GM23338 (cell line): Measurements from ENCODE around the gene FBXW4. TPM values are rescaled to one million over a fixed set of nuclear protein-coding genes. Genes with fewer than 3 reads are reported as not detected.

Experiments used
- ATAC-seq: fragments of 200-7000 bp; cut with Tn5 transposase; 3 replicates; pipeline ENCODE4 v1.9.1; 2020
- DNase-seq: peaks from one replicate; pipeline ENCODE4 v3.0.0-alpha.2; 2015; ENCODE audit warnings: low spot score
- H2AFZ ChIP-seq: fragments of 200-600 bp; sonication (generic); 2 replicates; pipeline ENCODE4 v1.8.0; 2016; ENCODE audit warnings: antibody characterized with exemption, mild to moderate bottlenecking, moderate library complexity
- H3F3A ChIP-seq: fragments of 200-600 bp; sonication (generic); replicated peaks from 2 replicates; pipeline ENCODE4 v1.8.0; 2017; ENCODE audit warnings: antibody characterized with exemption, mixed run types, low read depth
- H3K27ac ChIP-seq: fragments of 200-600 bp; sonication (generic); 2 replicates; pipeline ENCODE4 v1.6.1; 2016; ENCODE audit warnings: low read depth
- H3K27me3 ChIP-seq: fragments of 200-600 bp; sonication (generic); 2 replicates; pipeline ENCODE4 v1.8.0; 2016; ENCODE audit warnings: mild to moderate bottlenecking, mixed run types, moderate library complexity; ENCODE audit not compliant: insufficient read depth
- H3K36me3 ChIP-seq: fragments of 200-600 bp; sonication (generic); 2 replicates; pipeline ENCODE4 v1.8.0; 2016; ENCODE audit warnings: mild to moderate bottlenecking; ENCODE audit not compliant: insufficient read depth
- H3K4me1 ChIP-seq: fragments of 200-600 bp; sonication (generic); 2 replicates; pipeline ENCODE4 v1.8.0; 2016; ENCODE audit warnings: mild to moderate bottlenecking, moderate library complexity; ENCODE audit not compliant: insufficient read depth
- H3K4me2 ChIP-seq: fragments of 200-600 bp; sonication (generic); 2 replicates; pipeline ENCODE4 v1.7.1; 2017; ENCODE audit warnings: mixed run types
- H3K4me3 ChIP-seq: fragments of 200-600 bp; sonication (generic); 2 replicates; pipeline ENCODE4 v1.6.1; 2016; ENCODE audit warnings: mixed run types
- H3K79me2 ChIP-seq: fragments of 200-600 bp; sonication (generic); replicated peaks from 2 replicates; pipeline ENCODE4 v1.8.0; 2017; ENCODE audit warnings: mild to moderate bottlenecking; ENCODE audit not compliant: insufficient read depth
- H3K9me2 ChIP-seq: fragments of 200-600 bp; sonication (generic); 2 replicates; pipeline ENCODE4 v1.8.0; 2017; ENCODE audit not compliant: insufficient read depth
- H4K20me1 ChIP-seq: fragments of 200-600 bp; sonication (generic); replicated peaks from 2 replicates; pipeline ENCODE4 v1.8.0; 2017; ENCODE audit warnings: mild to moderate bottlenecking; ENCODE audit not compliant: insufficient read depth
- H3K27ac Mint-ChIP-seq: 2 replicates; pipeline ENCODE4 v1.8.0; 2020; ENCODE audit warnings: inconsistent platforms, mild to moderate bottlenecking, moderate library complexity, mixed read lengths
- H3K27me3 Mint-ChIP-seq: 3 replicates; pipeline ENCODE4 v1.8.0; 2022; ENCODE audit warnings: low read depth, mild to moderate bottlenecking, moderate library complexity, mixed read lengths, inconsistent platforms; ENCODE audit not compliant: insufficient read depth, poor library complexity
- H3K36me3 Mint-ChIP-seq: 3 replicates; pipeline ENCODE4 v1.8.0; 2021; ENCODE audit warnings: low read depth, mild to moderate bottlenecking, inconsistent platforms, moderate library complexity, mixed read lengths
- H3K4me1 Mint-ChIP-seq: 3 replicates; pipeline ENCODE4 v1.8.0; 2020; ENCODE audit warnings: mild to moderate bottlenecking, inconsistent platforms, mixed read lengths
- H3K4me3 Mint-ChIP-seq: 3 replicates; pipeline ENCODE4 v1.8.0; 2021; ENCODE audit warnings: moderate library complexity, mild to moderate bottlenecking, inconsistent platforms, mixed read lengths
- H3K9me3 Mint-ChIP-seq: 3 replicates; pipeline ENCODE4 v1.8.0; 2020; ENCODE audit warnings: moderate library complexity, mild to moderate bottlenecking, inconsistent platforms, mixed read lengths
- EZH2phosphoT487 ChIP-seq: fragments of 200-600 bp; sonication (generic); IDR thresholded peaks from one replicate; pipeline ENCODE4 v1.8.1; 2018; ENCODE audit warnings: antibody characterized with exemption; ENCODE audit not compliant: unreplicated experiment
- NANOG ChIP-seq: IDR thresholded peaks from 2 replicates; pipeline ENCODE4 v1.6.1; 2016; ENCODE audit warnings: antibody characterized with exemption, borderline replicate concordance
- POLR2AphosphoS5 ChIP-seq: IDR thresholded peaks from 2 replicates; pipeline ENCODE4 v1.6.1; 2016; ENCODE audit warnings: antibody characterized with exemption, low read depth
- STAT1 ChIP-seq: IDR thresholded peaks from one replicate; pipeline ENCODE4 v1.6.1; 2016; ENCODE audit warnings: antibody characterized with exemption; ENCODE audit not compliant: unreplicated experiment
- ZNF114 ChIP-seq: fragments of 250-450 bp; sonication (Bioruptor Pico); IDR thresholded peaks from 2 replicates; pipeline ENCODE4 v1.5.0; 2020; ENCODE audit warnings: mild to moderate bottlenecking, moderate library complexity
- ZNF331 ChIP-seq: fragments of 250-450 bp; sonication (Bioruptor Pico); IDR thresholded peaks from 2 replicates; pipeline ENCODE4 v1.5.0; 2020; ENCODE audit warnings: low read depth, mild to moderate bottlenecking, moderate library complexity
- polyA plus RNA-seq: library from polyadenylated mRNA; unstranded; fragments of >200 nt; fragmentation: Nextera tagmentation; extraction: Ambion mirVana; gene quantifications from 2 replicates; pipeline ENCODE4 v1.2.1, GENCODE V29; 2016
- total RNA-seq: library from RNA; depleted of rRNA; stranded (reverse); fragments of >200 nt; shearing (Covaris generic); gene quantifications from 2 replicates; pipeline ENCODE4 v1.2.3, GENCODE V29; 2014
- TF ChIP-seq, protein P1 (sequence below), 2 experiments: fragments of 200-600 bp in 1 of 2; sonication (generic) in 1 of 2; conservative IDR thresholded peaks; 2 replicates each; pipeline versions ENCODE4 v1.5.1 to v1.6.1; 2016 to 2017; ENCODE audit warnings: antibody characterized with exemption in 2 of 2, low read depth in 2 of 2, mild to moderate bottlenecking in 2 of 2, moderate library complexity in 1 of 2
- TF ChIP-seq, protein P2 (sequence below): IDR thresholded peaks from one replicate; pipeline ENCODE4 v1.6.1; 2018; ENCODE audit warnings: antibody characterized with exemption; ENCODE audit not compliant: unreplicated experiment
- TF ChIP-seq, protein P3 (sequence below): fragments of 250-450 bp; sonication (Bioruptor Pico); IDR thresholded peaks from 2 replicates; pipeline ENCODE4 v1.5.0; 2020; ENCODE audit warnings: mild to moderate bottlenecking, moderate library complexity
- TF ChIP-seq, protein P4 (sequence below): IDR thresholded peaks from 2 replicates; pipeline ENCODE4 v1.6.1; 2016; ENCODE audit warnings: antibody characterized with exemption

Gene FBXW4
- total and polyA plus RNA-seq, 2 experiments from 2014 or later, result 8.0 to 18.6 TPM

DNA sequence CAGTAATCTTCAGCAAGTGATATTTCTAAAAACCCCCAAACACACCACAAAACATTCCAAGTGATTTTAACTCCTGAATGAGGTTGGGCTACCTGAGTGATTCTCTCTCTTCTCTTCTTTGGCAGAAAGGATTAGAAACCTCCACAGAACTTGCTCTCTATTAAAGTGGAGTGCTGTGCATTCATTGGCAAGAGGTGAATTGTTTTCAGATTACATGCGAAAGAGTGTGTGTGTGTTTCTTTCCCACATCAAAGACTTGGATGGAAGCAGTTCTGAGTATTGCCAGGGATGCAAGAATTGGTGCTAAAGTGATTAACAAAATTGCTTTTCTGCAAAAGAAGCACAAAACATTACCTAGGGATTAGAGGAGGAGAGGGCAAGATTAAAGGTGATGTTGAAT is 13.1 kb upstream of the FBXW4 start (continued):
- TF ChIP-seq, protein P1, sequence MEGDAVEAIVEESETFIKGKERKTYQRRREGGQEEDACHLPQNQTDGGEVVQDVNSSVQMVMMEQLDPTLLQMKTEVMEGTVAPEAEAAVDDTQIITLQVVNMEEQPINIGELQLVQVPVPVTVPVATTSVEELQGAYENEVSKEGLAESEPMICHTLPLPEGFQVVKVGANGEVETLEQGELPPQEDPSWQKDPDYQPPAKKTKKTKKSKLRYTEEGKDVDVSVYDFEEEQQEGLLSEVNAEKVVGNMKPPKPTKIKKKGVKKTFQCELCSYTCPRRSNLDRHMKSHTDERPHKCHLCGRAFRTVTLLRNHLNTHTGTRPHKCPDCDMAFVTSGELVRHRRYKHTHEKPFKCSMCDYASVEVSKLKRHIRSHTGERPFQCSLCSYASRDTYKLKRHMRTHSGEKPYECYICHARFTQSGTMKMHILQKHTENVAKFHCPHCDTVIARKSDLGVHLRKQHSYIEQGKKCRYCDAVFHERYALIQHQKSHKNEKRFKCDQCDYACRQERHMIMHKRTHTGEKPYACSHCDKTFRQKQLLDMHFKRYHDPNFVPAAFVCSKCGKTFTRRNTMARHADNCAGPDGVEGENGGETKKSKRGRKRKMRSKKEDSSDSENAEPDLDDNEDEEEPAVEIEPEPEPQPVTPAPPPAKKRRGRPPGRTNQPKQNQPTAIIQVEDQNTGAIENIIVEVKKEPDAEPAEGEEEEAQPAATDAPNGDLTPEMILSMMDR (conservative IDR thresholded peaks at IDR 0.05; ENCODE audit: low read depth in 2 of 2), result no peak

DNA sequence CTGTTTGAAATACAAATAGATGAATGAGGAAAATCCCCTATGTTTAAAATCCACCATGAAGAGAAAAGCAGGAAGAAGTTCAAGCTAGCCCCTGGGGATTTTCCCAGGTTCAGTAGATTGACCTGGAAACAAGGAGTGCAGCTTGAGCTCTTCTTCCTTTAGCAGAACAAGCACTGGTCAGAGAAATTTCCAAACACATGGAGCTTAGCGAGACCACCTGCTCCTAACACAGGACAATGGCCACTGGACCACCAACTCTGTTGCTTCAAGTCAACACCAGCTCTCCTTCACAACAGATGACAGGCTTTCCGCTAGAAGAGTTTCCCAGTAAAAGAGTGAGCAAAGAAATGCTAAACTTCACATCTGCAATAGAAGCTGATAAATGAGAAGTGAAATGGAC is 9.4 kb upstream of the FBXW4 start:
- ATAC-seq (no peak), DNase-seq (no peak)
- no peaks in the 10 kb centered on the region for H3K27me3 Mint-ChIP-seq
- Histone ChIP-seq H3K4me1 (no peaks in the 10 kb centered on the region), H2AFZ (no peak overlapping the region), H3K4me3 (no peak overlapping the region), H3K9me2 (no peaks in the 10 kb centered on the region), H3F3A (no peaks in the 10 kb centered on the region; the same call in 1 of the 2 replicates), H3K79me2 (no peaks in the 10 kb centered on the region), H3K4me2 (no peak overlapping the region), H4K20me1 (no peaks in the 10 kb centered on the region), H3K27me3 (no peaks in the 10 kb centered on the region), H3K36me3 (no peaks in the 10 kb centered on the region), H3K27ac (no peak overlapping the region)
- H3K4me3 Mint-ChIP-seq, result no peak overlapping the region
- no peaks in the 10 kb centered on the region for H3K36me3 Mint-ChIP-seq
- no peak overlapping the region for H3K27ac Mint-ChIP-seq
- TF ChIP-seq, protein P2, sequence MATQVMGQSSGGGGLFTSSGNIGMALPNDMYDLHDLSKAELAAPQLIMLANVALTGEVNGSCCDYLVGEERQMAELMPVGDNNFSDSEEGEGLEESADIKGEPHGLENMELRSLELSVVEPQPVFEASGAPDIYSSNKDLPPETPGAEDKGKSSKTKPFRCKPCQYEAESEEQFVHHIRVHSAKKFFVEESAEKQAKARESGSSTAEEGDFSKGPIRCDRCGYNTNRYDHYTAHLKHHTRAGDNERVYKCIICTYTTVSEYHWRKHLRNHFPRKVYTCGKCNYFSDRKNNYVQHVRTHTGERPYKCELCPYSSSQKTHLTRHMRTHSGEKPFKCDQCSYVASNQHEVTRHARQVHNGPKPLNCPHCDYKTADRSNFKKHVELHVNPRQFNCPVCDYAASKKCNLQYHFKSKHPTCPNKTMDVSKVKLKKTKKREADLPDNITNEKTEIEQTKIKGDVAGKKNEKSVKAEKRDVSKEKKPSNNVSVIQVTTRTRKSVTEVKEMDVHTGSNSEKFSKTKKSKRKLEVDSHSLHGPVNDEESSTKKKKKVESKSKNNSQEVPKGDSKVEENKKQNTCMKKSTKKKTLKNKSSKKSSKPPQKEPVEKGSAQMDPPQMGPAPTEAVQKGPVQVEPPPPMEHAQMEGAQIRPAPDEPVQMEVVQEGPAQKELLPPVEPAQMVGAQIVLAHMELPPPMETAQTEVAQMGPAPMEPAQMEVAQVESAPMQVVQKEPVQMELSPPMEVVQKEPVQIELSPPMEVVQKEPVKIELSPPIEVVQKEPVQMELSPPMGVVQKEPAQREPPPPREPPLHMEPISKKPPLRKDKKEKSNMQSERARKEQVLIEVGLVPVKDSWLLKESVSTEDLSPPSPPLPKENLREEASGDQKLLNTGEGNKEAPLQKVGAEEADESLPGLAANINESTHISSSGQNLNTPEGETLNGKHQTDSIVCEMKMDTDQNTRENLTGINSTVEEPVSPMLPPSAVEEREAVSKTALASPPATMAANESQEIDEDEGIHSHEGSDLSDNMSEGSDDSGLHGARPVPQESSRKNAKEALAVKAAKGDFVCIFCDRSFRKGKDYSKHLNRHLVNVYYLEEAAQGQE, result no peak
- TF ChIP-seq ZNF331 (CRISPR knock-in tag) (no peak), STAT1 (no peak), POLR2AphosphoS5 (no peak), EZH2phosphoT487 (no peak), ZNF114 (CRISPR knock-in tag) (no peak), NANOG (no peak)
- TF ChIP-seq, protein P3, sequence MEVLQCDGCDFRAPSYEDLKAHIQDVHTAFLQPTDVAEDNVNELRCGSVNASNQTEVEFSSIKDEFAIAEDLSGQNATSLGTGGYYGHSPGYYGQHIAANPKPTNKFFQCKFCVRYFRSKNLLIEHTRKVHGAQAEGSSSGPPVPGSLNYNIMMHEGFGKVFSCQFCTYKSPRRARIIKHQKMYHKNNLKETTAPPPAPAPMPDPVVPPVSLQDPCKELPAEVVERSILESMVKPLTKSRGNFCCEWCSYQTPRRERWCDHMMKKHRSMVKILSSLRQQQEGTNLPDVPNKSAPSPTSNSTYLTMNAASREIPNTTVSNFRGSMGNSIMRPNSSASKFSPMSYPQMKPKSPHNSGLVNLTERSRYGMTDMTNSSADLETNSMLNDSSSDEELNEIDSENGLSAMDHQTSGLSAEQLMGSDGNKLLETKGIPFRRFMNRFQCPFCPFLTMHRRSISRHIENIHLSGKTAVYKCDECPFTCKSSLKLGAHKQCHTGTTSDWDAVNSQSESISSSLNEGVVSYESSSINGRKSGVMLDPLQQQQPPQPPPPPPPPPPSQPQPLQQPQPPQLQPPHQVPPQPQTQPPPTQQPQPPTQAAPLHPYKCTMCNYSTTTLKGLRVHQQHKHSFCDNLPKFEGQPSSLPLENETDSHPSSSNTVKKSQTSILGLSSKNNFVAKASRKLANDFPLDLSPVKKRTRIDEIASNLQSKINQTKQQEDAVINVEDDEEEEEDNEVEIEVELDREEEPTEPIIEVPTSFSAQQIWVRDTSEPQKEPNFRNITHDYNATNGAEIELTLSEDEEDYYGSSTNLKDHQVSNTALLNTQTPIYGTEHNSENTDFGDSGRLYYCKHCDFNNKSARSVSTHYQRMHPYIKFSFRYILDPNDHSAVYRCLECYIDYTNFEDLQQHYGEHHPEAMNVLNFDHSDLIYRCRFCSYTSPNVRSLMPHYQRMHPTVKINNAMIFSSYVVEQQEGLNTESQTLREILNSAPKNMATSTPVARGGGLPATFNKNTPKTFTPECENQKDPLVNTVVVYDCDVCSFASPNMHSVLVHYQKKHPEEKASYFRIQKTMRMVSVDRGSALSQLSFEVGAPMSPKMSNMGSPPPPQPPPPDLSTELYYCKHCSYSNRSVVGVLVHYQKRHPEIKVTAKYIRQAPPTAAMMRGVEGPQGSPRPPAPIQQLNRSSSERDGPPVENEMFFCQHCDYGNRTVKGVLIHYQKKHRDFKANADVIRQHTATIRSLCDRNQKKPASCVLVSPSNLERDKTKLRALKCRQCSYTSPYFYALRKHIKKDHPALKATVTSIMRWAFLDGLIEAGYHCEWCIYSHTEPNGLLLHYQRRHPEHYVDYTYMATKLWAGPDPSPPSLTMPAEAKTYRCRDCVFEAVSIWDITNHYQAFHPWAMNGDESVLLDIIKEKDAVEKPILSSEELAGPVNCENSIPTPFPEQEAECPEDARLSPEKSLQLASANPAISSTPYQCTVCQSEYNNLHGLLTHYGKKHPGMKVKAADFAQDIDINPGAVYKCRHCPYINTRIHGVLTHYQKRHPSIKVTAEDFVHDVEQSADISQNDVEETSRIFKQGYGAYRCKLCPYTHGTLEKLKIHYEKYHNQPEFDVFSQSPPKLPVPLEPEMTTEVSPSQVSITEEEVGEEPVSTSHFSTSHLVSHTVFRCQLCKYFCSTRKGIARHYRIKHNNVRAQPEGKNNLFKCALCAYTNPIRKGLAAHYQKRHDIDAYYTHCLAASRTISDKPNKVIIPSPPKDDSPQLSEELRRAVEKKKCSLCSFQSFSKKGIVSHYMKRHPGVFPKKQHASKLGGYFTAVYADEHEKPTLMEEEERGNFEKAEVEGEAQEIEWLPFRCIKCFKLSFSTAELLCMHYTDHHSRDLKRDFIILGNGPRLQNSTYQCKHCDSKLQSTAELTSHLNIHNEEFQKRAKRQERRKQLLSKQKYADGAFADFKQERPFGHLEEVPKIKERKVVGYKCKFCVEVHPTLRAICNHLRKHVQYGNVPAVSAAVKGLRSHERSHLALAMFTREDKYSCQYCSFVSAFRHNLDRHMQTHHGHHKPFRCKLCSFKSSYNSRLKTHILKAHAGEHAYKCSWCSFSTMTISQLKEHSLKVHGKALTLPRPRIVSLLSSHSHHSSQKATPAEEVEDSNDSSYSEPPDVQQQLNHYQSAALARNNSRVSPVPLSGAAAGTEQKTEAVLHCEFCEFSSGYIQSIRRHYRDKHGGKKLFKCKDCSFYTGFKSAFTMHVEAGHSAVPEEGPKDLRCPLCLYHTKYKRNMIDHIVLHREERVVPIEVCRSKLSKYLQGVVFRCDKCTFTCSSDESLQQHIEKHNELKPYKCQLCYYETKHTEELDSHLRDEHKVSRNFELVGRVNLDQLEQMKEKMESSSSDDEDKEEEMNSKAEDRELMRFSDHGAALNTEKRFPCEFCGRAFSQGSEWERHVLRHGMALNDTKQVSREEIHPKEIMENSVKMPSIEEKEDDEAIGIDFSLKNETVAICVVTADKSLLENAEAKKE (CRISPR knock-in tag), result no peak
- TF ChIP-seq, protein P1 (conservative IDR thresholded peaks at IDR 0.05; ENCODE audit: low read depth in 2 of 2), result no peak
- TF ChIP-seq, protein P4, sequence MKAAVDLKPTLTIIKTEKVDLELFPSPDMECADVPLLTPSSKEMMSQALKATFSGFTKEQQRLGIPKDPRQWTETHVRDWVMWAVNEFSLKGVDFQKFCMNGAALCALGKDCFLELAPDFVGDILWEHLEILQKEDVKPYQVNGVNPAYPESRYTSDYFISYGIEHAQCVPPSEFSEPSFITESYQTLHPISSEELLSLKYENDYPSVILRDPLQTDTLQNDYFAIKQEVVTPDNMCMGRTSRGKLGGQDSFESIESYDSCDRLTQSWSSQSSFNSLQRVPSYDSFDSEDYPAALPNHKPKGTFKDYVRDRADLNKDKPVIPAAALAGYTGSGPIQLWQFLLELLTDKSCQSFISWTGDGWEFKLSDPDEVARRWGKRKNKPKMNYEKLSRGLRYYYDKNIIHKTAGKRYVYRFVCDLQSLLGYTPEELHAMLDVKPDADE, result no peak
- no peaks in the 10 kb centered on the region for H3K9me3 Mint-ChIP-seq
- H3K4me1 Mint-ChIP-seq, result no peaks in the 10 kb centered on the region
